OCI-LY7 (cell line): ENCODE measurements around the gene IL9. TPM values are rescaled to one million over a fixed set of nuclear protein-coding genes. Genes with fewer than 3 reads are reported as not detected.

Experiments
- BruUV-seq: library from RNA; stranded (reverse); fragments of 400-500 nt; replicated peaks from 2 replicates; lab custom pipeline; 2021; lab: Mats Ljungman, UMichigan
- CTCF ChIA-PET: fragments of 300-600 bp; sonication (Branson Sonifier 250); formaldehyde crosslinking; loops from one replicate; lab custom pipeline; 2022; ENCODE audit warnings: antibody characterized with exemption; ENCODE audit not compliant: unreplicated experiment; lab: Charles Lee
- POLR2A ChIA-PET: fragments of 300-600 bp; sonication (Branson Sonifier 250); formaldehyde crosslinking; loops from one replicate; lab custom pipeline; 2022; ENCODE audit warnings: antibody characterized with exemption; lab: Charles Lee
- DNase-seq: peaks from one replicate; pipeline ENCODE4 v3.0.0-alpha.2; 2015; ENCODE audit warnings: low spot score
- H2AFZ ChIP-seq: fragments of 200-600 bp; sonication (generic), shearing (Covaris generic); 2 replicates; pipeline ENCODE4 v1.6.1; 2014; ENCODE audit warnings: mild to moderate bottlenecking, antibody characterized with exemption, low read length, moderate library complexity
- H3K27ac ChIP-seq: fragments of 200-600 bp; sonication (generic); 2 replicates; pipeline ENCODE4 v1.5.1; 2014; ENCODE audit warnings: mixed run types, low read depth, mild to moderate bottlenecking, moderate library complexity, low read length, inconsistent platforms; ENCODE audit not compliant: poor library complexity, severe bottlenecking
- H3K36me3 ChIP-seq: fragments of 200-600 bp; sonication (generic); 2 replicates; pipeline ENCODE4 v1.6.1; 2014; ENCODE audit warnings: mild to moderate bottlenecking, antibody characterized with exemption, low read length, moderate library complexity, mixed read lengths; ENCODE audit not compliant: insufficient read depth
- H3K4me1 ChIP-seq: fragments of 200-600 bp; sonication (generic); 2 replicates; pipeline ENCODE4 v1.5.1; 2014; ENCODE audit warnings: mild to moderate bottlenecking, low read length; ENCODE audit not compliant: insufficient read depth, poor library complexity, severe bottlenecking
- H3K4me2 ChIP-seq: fragments of 200-600 bp; sonication (generic); 2 replicates; pipeline ENCODE4 v1.6.1; 2014; ENCODE audit warnings: mild to moderate bottlenecking, low read length
- H3K4me3 ChIP-seq: fragments of 200-600 bp; sonication (generic); 2 replicates; pipeline ENCODE4 v1.5.1; 2014; ENCODE audit warnings: mild to moderate bottlenecking, low read depth, low read length; ENCODE audit not compliant: poor library complexity, severe bottlenecking
- H3K79me2 ChIP-seq: fragments of 200-600 bp; sonication (generic); 2 replicates; pipeline ENCODE4 v1.6.1; 2016; ENCODE audit warnings: low read depth, mild to moderate bottlenecking, low read length, moderate library complexity, mixed read lengths; ENCODE audit not compliant: insufficient read depth
- H3K9me2 ChIP-seq: fragments of 200-600 bp; sonication (generic); 2 replicates; pipeline ENCODE4 v1.6.1; 2016; ENCODE audit warnings: mild to moderate bottlenecking, low read length, mixed read lengths; ENCODE audit not compliant: insufficient read depth
- H3K9me3 ChIP-seq: fragments of 200-600 bp; sonication (generic); 2 replicates; pipeline ENCODE4 v1.6.1; 2014; ENCODE audit warnings: mild to moderate bottlenecking, mixed run types, low read length, mixed read lengths
- H4K20me1 ChIP-seq: fragments of 200-600 bp; sonication (generic); 2 replicates; pipeline ENCODE4 v1.6.1; 2014; ENCODE audit warnings: mild to moderate bottlenecking, antibody characterized with exemption, low read length, moderate library complexity, mixed read lengths; ENCODE audit not compliant: insufficient read depth
- EZH2phosphoT487 ChIP-seq: fragments of 200-600 bp; sonication (generic); IDR thresholded peaks from 2 replicates; pipeline ENCODE4 v1.6.1; 2018; ENCODE audit warnings: low read depth, borderline replicate concordance, mild to moderate bottlenecking, mixed run types, antibody characterized with exemption, low read length, moderate library complexity, mixed read lengths
- intact Hi-C: fragments of 100-400 bp; cut with micrococcal nuclease; formaldehyde crosslinking; loops from one replicate; pipeline ENCODE4 v1.10.0; 2022; ENCODE audit not compliant: unreplicated experiment
- total RNA-seq, 2 experiments: library from RNA; depleted of rRNA in 1 of 2; stranded (reverse); fragments of >200 nt in 1 of 2; shearing (Covaris generic) in 1 of 2; gene quantifications; 2 replicates each; pipeline ENCODE4 v1.2.3, GENCODE V29; 2014 to 2022
- TF ChIP-seq, protein P1 (sequence below): fragments of 200-600 bp; sonication (generic); conservative IDR thresholded peaks from 2 replicates; pipeline ENCODE4 v1.5.1; 2014; ENCODE audit warnings: mild to moderate bottlenecking, antibody characterized with exemption, low read length, moderate library complexity, mixed read lengths

Gene IL9
- total RNA-seq, 2 experiments from 2014 or later, result not detected

DNA sequence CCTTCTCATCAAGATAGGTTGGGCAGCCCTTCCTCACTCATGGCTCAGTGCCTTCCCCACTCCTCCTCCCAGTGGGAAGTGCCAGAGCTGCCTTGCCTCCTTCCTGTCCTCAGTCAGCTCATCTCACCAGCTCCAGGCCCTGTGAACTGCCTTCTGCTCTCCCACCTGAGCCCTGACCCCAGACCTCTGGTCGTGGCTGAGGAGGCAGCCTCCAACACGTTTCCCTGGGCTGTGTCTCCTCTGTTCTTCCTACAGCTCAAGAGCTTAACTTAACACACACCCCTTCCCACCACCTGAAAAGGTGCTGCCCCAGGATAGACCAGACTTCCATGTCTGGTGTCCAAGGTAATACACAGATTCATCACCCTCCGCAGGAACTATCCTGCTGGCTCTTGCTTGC, 21.2 kb downstream of the IL9 start:
- Histone ChIP-seq H4K20me1 (no peaks in the 10 kb centered on the region), H3K36me3 (no peaks in the 10 kb centered on the region), H2AFZ (no peak overlapping the region), H3K4me1 (no peaks in the 10 kb centered on the region), H3K79me2 (no peaks in the 10 kb centered on the region), H3K4me3 (no peak overlapping the region), H3K27ac (no peak overlapping the region), H3K9me3 (no peaks in the 10 kb centered on the region), H3K4me2 (no peak overlapping the region), H3K9me2 (no peaks in the 10 kb centered on the region)
- intact Hi-C loops, result no loop called here
- ChIA-PET POLR2A (no interaction called here), CTCF (no interaction called here)
- BruUV-seq, result no TSS peak
- TF ChIP-seq EZH2phosphoT487, result no peak
- TF ChIP-seq, protein P1, sequence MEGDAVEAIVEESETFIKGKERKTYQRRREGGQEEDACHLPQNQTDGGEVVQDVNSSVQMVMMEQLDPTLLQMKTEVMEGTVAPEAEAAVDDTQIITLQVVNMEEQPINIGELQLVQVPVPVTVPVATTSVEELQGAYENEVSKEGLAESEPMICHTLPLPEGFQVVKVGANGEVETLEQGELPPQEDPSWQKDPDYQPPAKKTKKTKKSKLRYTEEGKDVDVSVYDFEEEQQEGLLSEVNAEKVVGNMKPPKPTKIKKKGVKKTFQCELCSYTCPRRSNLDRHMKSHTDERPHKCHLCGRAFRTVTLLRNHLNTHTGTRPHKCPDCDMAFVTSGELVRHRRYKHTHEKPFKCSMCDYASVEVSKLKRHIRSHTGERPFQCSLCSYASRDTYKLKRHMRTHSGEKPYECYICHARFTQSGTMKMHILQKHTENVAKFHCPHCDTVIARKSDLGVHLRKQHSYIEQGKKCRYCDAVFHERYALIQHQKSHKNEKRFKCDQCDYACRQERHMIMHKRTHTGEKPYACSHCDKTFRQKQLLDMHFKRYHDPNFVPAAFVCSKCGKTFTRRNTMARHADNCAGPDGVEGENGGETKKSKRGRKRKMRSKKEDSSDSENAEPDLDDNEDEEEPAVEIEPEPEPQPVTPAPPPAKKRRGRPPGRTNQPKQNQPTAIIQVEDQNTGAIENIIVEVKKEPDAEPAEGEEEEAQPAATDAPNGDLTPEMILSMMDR, result no peak
- DNase-seq, result no peak

DNA sequence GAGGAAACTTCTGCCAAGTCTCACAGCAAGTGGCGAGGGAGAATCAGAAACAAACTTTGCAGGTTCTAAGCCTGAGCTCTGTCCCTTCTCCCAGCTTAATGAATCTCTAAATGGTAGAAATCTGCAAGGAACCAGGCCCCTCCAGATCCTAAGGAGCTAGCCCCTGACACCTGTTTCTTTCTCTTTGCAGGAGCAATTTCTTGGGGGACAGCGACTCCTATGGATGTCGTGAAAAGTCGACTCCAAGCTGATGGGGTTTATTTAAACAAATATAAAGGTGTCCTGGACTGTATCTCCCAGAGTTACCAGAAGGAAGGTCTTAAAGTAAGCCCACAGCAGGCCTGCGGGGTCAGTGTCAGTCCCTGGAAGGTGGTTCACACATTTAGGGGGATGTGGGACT, 21.8 kb downstream of the IL9 start:
- Histone ChIP-seq H3K4me2 (no peak overlapping the region), H3K4me1 (no peaks in the 10 kb centered on the region), H3K9me2 (no peaks in the 10 kb centered on the region), H2AFZ (no peak overlapping the region), H4K20me1 (no peaks in the 10 kb centered on the region), H3K79me2 (no peaks in the 10 kb centered on the region), H3K36me3 (no peaks in the 10 kb centered on the region), H3K27ac (no peak overlapping the region), H3K4me3 (no peak overlapping the region), H3K9me3 (no peaks in the 10 kb centered on the region)
- no TSS peak for BruUV-seq
- no peak for TF ChIP-seq EZH2phosphoT487
- TF ChIP-seq, protein P1, result 0 out of 2 replicates have a peak, but pooled peaks have one; percentile 20
- DNase-seq, result no peak
- intact Hi-C loops, result no loop called here
- ChIA-PET CTCF (interaction anchor here (0.5 kb wide), 1 partner anchor 17 kb away, joined by 5 read pairs; no protein-coding TSS in a partner anchor), POLR2A (no interaction called here)

DNA sequence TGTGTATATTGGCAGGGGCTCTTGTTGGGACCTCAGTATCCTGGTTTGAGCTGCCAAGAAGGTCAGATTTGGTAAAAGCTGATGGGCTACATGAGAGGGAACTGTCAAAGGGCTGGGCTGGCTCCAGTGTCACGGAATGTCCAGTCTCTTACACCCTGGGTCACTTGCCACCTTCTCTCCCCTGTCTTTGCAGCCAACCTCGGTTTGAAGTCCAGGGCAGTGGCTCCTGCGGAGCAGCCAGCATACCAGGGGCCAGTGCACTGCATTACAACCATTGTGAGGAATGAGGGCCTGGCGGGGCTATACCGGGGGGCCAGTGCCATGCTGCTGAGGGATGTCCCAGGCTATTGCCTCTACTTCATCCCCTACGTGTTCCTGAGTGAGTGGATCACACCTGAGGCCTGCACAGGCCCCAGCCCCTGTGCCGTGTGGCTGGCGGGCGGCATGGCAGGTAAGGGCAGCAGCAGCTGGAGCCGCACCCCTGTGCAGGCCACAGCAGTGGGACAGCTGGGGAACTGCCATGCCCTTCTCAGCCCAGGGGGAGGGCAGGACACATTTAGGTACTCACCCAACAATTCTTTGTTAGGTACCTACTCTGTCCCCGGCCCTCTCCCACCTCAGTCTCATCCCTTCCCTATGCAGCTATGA, 24.2 kb downstream of the IL9 start:
- BruUV-seq, result no TSS peak
- H3K27ac ChIP-seq, result no peak overlapping the region
- DNase-seq, result no peak
- ChIA-PET POLR2A (interaction anchor here (0.7 kb wide), 1 partner anchor 118 kb away, joined by 3 read pairs; no protein-coding TSS in a partner anchor), CTCF (no interaction called here)
- TF ChIP-seq, protein P1, result no peak
- TF ChIP-seq EZH2phosphoT487, result no peak
- intact Hi-C loops, result no loop called here
- H3K9me3 ChIP-seq, result no peaks in the 10 kb centered on the region
- H3K4me1 ChIP-seq, result no peaks in the 10 kb centered on the region
- no peaks in the 10 kb centered on the region for H3K36me3 ChIP-seq
- no peak overlapping the region for H3K4me2 ChIP-seq
- H3K9me2 ChIP-seq, result no peaks in the 10 kb centered on the region
- H3K4me3 ChIP-seq, result no peak overlapping the region
- no peak overlapping the region for H2AFZ ChIP-seq
- no peaks in the 10 kb centered on the region for H4K20me1 ChIP-seq
- no peaks in the 10 kb centered on the region for H3K79me2 ChIP-seq
